HEK293 (cell line): Measurements from ENCODE around the gene ACHE.
A peak's percentile ranks its signal among the peaks of the same experiment; 100 is the strongest.

Experiments
- CTCF ChIA-PET: fragments of 350-600 bp; formaldehyde crosslinking; extraction: SDS; loops from one replicate; lab custom pipeline; 2021; ENCODE audit warnings: antibody characterized with exemption; lab: Yijun Ruan, JAX
- POLR2A ChIA-PET: fragments of 300-600 bp; formaldehyde crosslinking; extraction: SDS; loops from one replicate; lab custom pipeline; 2020; ENCODE audit warnings: antibody characterized with exemption, inconsistent platforms; lab: Yijun Ruan, JAX
- H3K27ac ChIP-seq: fragments of 200-500 bp; sonication (Bioruptor generic); 2 replicates; pipeline ENCODE4 v1.5.1; 2014; ENCODE audit warnings: low read depth, low read length, control low read depth, inconsistent platforms; ENCODE audit errors: extremely low read depth
- H3K36me3 ChIP-seq, 2 experiments: fragments of 200-500 bp in 1 of 2; sonication (Bioruptor generic) in 1 of 2; 1 replicate in 1 of 2; 2 replicates in 1 of 2; pipeline ENCODE4 v1.5.1; 2014 to 2017; ENCODE audit warnings: inconsistent platforms in 2 of 2, low read length in 2 of 2; ENCODE audit not compliant: control insufficient read depth in 2 of 2, insufficient read depth in 1 of 2
- H3K4me1 ChIP-seq: fragments of 200-500 bp; sonication (Bioruptor generic); 2 replicates; pipeline ENCODE4 v1.5.1; 2014; ENCODE audit warnings: mild to moderate bottlenecking, low read length, inconsistent platforms; ENCODE audit not compliant: control insufficient read depth, insufficient read depth
- H3K4me3 ChIP-seq: 2 replicates; pipeline ENCODE4 v1.5.1; 2011; ENCODE audit warnings: low read depth, mild to moderate bottlenecking, control low read depth, low read length, moderate library complexity
- H3K9me3 ChIP-seq: fragments of 200-500 bp; sonication (Bioruptor generic); 2 replicates; pipeline ENCODE4 v1.5.1; 2014; ENCODE audit warnings: low read depth, low read length, inconsistent platforms; ENCODE audit not compliant: control insufficient read depth, insufficient read depth
- BCL11B ChIP-seq: fragments of 450-650 bp; formaldehyde crosslinking; IDR thresholded peaks from 2 replicates; pipeline ENCODE4 v1.5.1; 2016; ENCODE audit warnings: low read depth, missing biosample characterization, missing genetic modification characterization
- GFI1B ChIP-seq: fragments of 450-650 bp; formaldehyde crosslinking; IDR thresholded peaks from 2 replicates; pipeline ENCODE4 v1.5.1; 2016; ENCODE audit warnings: missing biosample characterization, missing genetic modification characterization
- IKZF3 ChIP-seq: fragments of 450-650 bp; IDR thresholded peaks from 2 replicates; pipeline ENCODE4 v1.5.0; 2018; ENCODE audit warnings: missing biosample characterization, mild to moderate bottlenecking, missing genetic modification characterization, moderate library complexity
- KLF9 ChIP-seq: fragments of 450-650 bp; formaldehyde crosslinking; IDR thresholded peaks from 2 replicates; pipeline ENCODE4 v1.5.1; 2016; ENCODE audit warnings: missing biosample characterization, missing genetic modification characterization, low read depth
- PRDM1 ChIP-seq: fragments of 450-650 bp; formaldehyde crosslinking; IDR thresholded peaks from 2 replicates; pipeline ENCODE4; 2016; ENCODE audit warnings: missing biosample characterization, missing genetic modification characterization
- TCF7L2 ChIP-seq: IDR thresholded peaks from 2 replicates; pipeline ENCODE4 v1.6.1; 2011; ENCODE audit warnings: low read depth, mild to moderate bottlenecking, inconsistent platforms, low read length, moderate library complexity, borderline replicate concordance
- ZBTB17 ChIP-seq: fragments of 450-650 bp; formaldehyde crosslinking; IDR thresholded peaks from 2 replicates; pipeline ENCODE4 v1.5.1; 2016; ENCODE audit warnings: missing biosample characterization, missing genetic modification characterization
- ZFP3 ChIP-seq: fragments of 450-650 bp; formaldehyde crosslinking; IDR thresholded peaks from 2 replicates; pipeline ENCODE4 v1.5.1; 2016; ENCODE audit warnings: low read depth, missing biosample characterization, missing genetic modification characterization
- ZFP37 ChIP-seq: fragments of 450-650 bp; formaldehyde crosslinking; IDR thresholded peaks from 2 replicates; pipeline ENCODE4 v1.5.1; 2016; ENCODE audit warnings: missing biosample characterization, missing genetic modification characterization
- ZIC2 ChIP-seq: fragments of 450-650 bp; formaldehyde crosslinking; IDR thresholded peaks from 2 replicates; pipeline ENCODE4 v1.5.1; 2016; ENCODE audit warnings: missing biosample characterization, missing genetic modification characterization
- ZNF239 ChIP-seq: fragments of 450-650 bp; formaldehyde crosslinking; IDR thresholded peaks from 2 replicates; pipeline ENCODE4 v1.5.1; 2016; ENCODE audit warnings: missing biosample characterization, missing genetic modification characterization
- ZNF354C ChIP-seq: fragments of 450-650 bp; formaldehyde crosslinking; IDR thresholded peaks from 2 replicates; pipeline ENCODE4 v1.5.1; 2016; ENCODE audit warnings: missing biosample characterization, missing genetic modification characterization, low read depth, borderline replicate concordance
- ZNF433 ChIP-seq: fragments of 450-650 bp; formaldehyde crosslinking; IDR thresholded peaks from 2 replicates; pipeline ENCODE4 v1.5.1; 2016; ENCODE audit warnings: missing biosample characterization, missing genetic modification characterization, low read depth
- ZNF501 ChIP-seq: fragments of 450-650 bp; formaldehyde crosslinking; IDR thresholded peaks from 2 replicates; pipeline ENCODE4 v1.5.1; 2016; ENCODE audit warnings: missing biosample characterization, missing genetic modification characterization
- ZNF521 ChIP-seq: fragments of 450-650 bp; formaldehyde crosslinking; IDR thresholded peaks from 2 replicates; pipeline ENCODE4 v1.5.1; 2017; ENCODE audit warnings: missing biosample characterization, mild to moderate bottlenecking, missing genetic modification characterization
- ZNF544 ChIP-seq: fragments of 450-650 bp; formaldehyde crosslinking; IDR thresholded peaks from 2 replicates; pipeline ENCODE4 v1.5.0; 2017; ENCODE audit warnings: missing biosample characterization, missing genetic modification characterization
- ZNF658 ChIP-seq: fragments of 450-650 bp; formaldehyde crosslinking; IDR thresholded peaks from 2 replicates; pipeline ENCODE4; 2016; ENCODE audit warnings: missing biosample characterization, missing genetic modification characterization
- ZSCAN16 ChIP-seq: fragments of 450-650 bp; formaldehyde crosslinking; IDR thresholded peaks from 2 replicates; pipeline ENCODE4 v1.5.1; 2016; ENCODE audit warnings: missing biosample characterization, missing genetic modification characterization
- ZSCAN23 ChIP-seq: fragments of 450-650 bp; formaldehyde crosslinking; IDR thresholded peaks from 2 replicates; pipeline ENCODE4 v1.5.1; 2016; ENCODE audit warnings: missing biosample characterization, missing genetic modification characterization
- TF ChIP-seq, protein P1 (sequence below): fragments of 450-650 bp; formaldehyde crosslinking; IDR thresholded peaks from 2 replicates; pipeline ENCODE4 v1.5.1; 2016; ENCODE audit warnings: missing biosample characterization, missing genetic modification characterization
- TF ChIP-seq, protein P2 (sequence below): sonication (generic); formaldehyde crosslinking; IDR thresholded peaks from 2 replicates; pipeline ENCODE4 v1.8.1; 2022; ENCODE audit warnings: mild to moderate bottlenecking, moderate library complexity, missing genetic modification reagents

Gene ACHE

DNA sequence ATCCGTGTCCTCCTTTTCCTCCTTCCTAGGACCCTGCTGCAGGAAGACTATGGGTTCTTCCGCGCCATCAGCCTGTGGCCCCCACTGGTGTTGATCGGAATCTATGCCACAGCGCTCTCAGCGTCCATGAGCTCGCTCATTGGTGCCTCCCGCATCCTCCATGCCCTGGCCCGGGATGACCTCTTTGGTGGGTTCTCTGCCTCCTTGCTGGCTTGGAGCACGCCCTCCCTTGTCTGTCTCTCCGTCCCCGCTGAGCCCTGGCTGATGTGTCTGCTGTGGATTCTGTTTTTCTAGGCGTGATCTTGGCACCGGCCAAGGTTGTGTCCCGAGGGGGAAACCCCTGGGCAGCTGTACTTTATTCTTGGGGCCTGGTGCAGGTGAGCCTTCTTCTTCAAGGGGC is 35.8 kb downstream of the ACHE start:
- ChIA-PET CTCF (interaction anchor here (1.3 kb wide), 1 partner anchor 59 kb away, joined by 5 read pairs; no protein-coding TSS in a partner anchor), POLR2A (interaction anchor here (1.2 to 1.8 kb wide), 3 partner anchors 10 to 274 kb away, joined by 3 to 9 read pairs (median 3); partner anchors contain the start of genes FBXO24 and SRRT)
- Histone ChIP-seq H3K4me3 (no peak overlapping the region), H3K9me3 (no peaks in the 10 kb centered on the region), H3K36me3 (peaks cover 0 to 9% of the 10 kb centered on the region in 2 experiments; a peak in 2 of 3 replicates), H3K27ac (no peak overlapping the region), H3K4me1 (no peaks in the 10 kb centered on the region)
- TF ChIP-seq ZBTB17 (tag by site-specific recombination) (0 out of 2 replicates have a peak, but pooled peaks have one; percentile 21), ZNF239 (tag by site-specific recombination) (no peak)

DNA sequence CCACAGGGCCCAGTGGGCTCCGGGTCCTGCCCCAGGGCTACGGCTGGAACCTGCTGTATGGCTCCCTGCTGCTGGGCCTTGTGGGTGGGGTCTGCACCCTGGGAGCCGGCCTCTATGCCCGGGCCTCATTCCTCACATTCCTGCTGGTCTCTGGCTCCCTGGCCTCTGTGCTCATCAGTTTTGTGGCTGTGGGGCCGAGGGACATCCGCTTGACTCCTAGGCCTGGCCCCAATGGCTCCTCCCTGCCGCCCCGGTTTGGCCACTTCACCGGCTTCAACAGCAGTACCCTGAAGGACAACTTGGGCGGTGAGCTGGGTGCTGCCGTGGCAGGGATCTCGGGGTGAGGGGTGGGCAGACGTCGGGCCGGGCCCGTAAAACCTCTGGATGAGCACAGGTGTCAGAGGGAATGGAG is 38.8 kb downstream of the ACHE start:
- no peak overlapping the region for H3K4me3 ChIP-seq
- ChIA-PET POLR2A (interaction anchor here (0.6 to 2.4 kb wide), 2 partner anchors 18 to 228 kb away, joined by 4 to 9 read pairs; partner anchors contain the start of gene SRRT), CTCF (interaction anchor here (0.7 kb wide), 1 partner anchor 403 kb away, joined by 3 read pairs; no protein-coding TSS in a partner anchor)
- H3K4me1 ChIP-seq, result peaks cover 3% of the 10 kb centered on the region; the same call in 1 of the 2 replicates
- H3K36me3 ChIP-seq, result peaks cover 0 to 9% of the 10 kb centered on the region in 2 experiments; a peak in 2 of 3 replicates
- no peak for TF ChIP-seq ZNF433 (tag by site-specific recombination)
- TF ChIP-seq ZIC2 (tag by site-specific recombination), result peak; percentile 16; the same call in 1 of the 2 replicates
- no peaks in the 10 kb centered on the region for H3K9me3 ChIP-seq
- H3K27ac ChIP-seq, result no peak overlapping the region

DNA sequence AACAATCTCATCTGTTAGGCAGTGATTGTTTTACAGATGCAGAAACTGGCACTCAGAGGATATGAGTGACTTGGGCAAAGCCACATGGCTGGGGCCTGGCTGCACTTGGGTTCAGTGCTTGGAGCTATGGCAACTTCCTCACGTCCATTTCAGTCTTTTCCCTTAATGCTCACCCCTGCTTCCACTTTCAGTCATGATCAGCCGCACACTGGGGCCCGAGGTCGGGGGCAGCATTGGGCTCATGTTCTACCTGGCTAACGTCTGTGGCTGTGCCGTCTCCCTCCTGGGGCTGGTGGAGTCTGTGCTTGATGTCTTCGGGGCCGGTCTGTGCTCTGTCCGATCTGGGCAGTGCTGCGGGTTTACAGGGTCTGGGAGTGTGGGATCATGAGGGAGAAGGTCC is 40.2 kb downstream of the ACHE start:
- no peak overlapping the region for H3K4me3 ChIP-seq
- H3K9me3 ChIP-seq, result no peaks in the 10 kb centered on the region
- peaks cover 0 to 1% of the 10 kb centered on the region in 2 experiments; a peak in 1 of 3 replicates for H3K36me3 ChIP-seq
- CTCF ChIA-PET, result interaction anchor here (0.7 to 2.5 kb wide), 2 partner anchors 9 to 164 kb away, joined by 3 to 7 read pairs; no protein-coding TSS in a partner anchor
- TF ChIP-seq ZNF658 (tag by site-specific recombination), result no peak
- no peak for TF ChIP-seq ZSCAN23 (tag by site-specific recombination)
- no peak for TF ChIP-seq BCL11B
- TF ChIP-seq, protein P1, sequence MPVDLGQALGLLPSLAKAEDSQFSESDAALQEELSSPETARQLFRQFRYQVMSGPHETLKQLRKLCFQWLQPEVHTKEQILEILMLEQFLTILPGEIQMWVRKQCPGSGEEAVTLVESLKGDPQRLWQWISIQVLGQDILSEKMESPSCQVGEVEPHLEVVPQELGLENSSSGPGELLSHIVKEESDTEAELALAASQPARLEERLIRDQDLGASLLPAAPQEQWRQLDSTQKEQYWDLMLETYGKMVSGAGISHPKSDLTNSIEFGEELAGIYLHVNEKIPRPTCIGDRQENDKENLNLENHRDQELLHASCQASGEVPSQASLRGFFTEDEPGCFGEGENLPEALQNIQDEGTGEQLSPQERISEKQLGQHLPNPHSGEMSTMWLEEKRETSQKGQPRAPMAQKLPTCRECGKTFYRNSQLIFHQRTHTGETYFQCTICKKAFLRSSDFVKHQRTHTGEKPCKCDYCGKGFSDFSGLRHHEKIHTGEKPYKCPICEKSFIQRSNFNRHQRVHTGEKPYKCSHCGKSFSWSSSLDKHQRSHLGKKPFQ (tag by site-specific recombination), result no peak
- no peak for TF ChIP-seq ZNF354C (tag by site-specific recombination)
- TF ChIP-seq GFI1B (tag by site-specific recombination), result no peak
- TF ChIP-seq PRDM1 (tag by site-specific recombination), result no peak
- TF ChIP-seq ZNF521 (tag by site-specific recombination), result no peak
- TF ChIP-seq KLF9 (tag by site-specific recombination), result no peak
- no peak for TF ChIP-seq ZFP3 (tag by site-specific recombination)
- TF ChIP-seq, protein P2, sequence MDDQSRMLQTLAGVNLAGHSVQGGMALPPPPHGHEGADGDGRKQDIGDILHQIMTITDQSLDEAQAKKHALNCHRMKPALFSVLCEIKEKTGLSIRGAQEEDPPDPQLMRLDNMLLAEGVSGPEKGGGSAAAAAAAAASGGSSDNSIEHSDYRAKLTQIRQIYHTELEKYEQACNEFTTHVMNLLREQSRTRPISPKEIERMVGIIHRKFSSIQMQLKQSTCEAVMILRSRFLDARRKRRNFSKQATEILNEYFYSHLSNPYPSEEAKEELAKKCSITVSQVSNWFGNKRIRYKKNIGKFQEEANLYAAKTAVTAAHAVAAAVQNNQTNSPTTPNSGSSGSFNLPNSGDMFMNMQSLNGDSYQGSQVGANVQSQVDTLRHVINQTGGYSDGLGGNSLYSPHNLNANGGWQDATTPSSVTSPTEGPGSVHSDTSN, result no peak
- TF ChIP-seq ZSCAN16 (tag by site-specific recombination), result no peak
- TF ChIP-seq TCF7L2, result no peak
- no peak for TF ChIP-seq IKZF3
- TF ChIP-seq ZFP37, result no peak
- no peak for TF ChIP-seq ZNF501 (tag by site-specific recombination)
- no peak for TF ChIP-seq ZNF544 (tag by site-specific recombination)
- POLR2A ChIA-PET, result interaction anchor here (0.6 to 2.4 kb wide), 2 partner anchors 20 to 150 kb away, joined by 3 to 9 read pairs; partner anchors contain the start of genes POP7 and SRRT
- H3K4me1 ChIP-seq, result peaks cover 3% of the 10 kb centered on the region; the same call in 1 of the 2 replicates
- no peak overlapping the region for H3K27ac ChIP-seq
